HUES6 (cell line): Measurements from ENCODE around the gene LRRK1.

Experiments
- H3K27ac ChIP-seq: 2 replicates; pipeline ENCODE4 v1.7.0; 2013; ENCODE audit warnings: low read depth, mild to moderate bottlenecking, low read length, inconsistent platforms
- H3K27me3 ChIP-seq: 2 replicates; pipeline ENCODE4 v1.6.1; 2013; ENCODE audit warnings: low read length; ENCODE audit not compliant: control insufficient read depth, insufficient read depth
- H3K36me3 ChIP-seq: 2 replicates; pipeline ENCODE4 v1.6.1; 2013; ENCODE audit warnings: low read length; ENCODE audit not compliant: control insufficient read depth, insufficient read depth
- H3K4me1 ChIP-seq: 2 replicates; pipeline ENCODE4 v1.6.1; 2013; ENCODE audit warnings: low read length; ENCODE audit not compliant: control insufficient read depth, insufficient read depth
- H3K4me3 ChIP-seq: 2 replicates; pipeline ENCODE4 v1.5.1; 2013; ENCODE audit warnings: low read depth, low read length
- H3K9ac ChIP-seq: one replicate; pipeline ENCODE4 v1.6.1; 2013; ENCODE audit warnings: mild to moderate bottlenecking, low read length
- H3K9me3 ChIP-seq: 2 replicates; pipeline ENCODE4 v1.6.1; 2013; ENCODE audit warnings: low read depth, low read length; ENCODE audit not compliant: control insufficient read depth, insufficient read depth

LRRK1 gene

DNA sequence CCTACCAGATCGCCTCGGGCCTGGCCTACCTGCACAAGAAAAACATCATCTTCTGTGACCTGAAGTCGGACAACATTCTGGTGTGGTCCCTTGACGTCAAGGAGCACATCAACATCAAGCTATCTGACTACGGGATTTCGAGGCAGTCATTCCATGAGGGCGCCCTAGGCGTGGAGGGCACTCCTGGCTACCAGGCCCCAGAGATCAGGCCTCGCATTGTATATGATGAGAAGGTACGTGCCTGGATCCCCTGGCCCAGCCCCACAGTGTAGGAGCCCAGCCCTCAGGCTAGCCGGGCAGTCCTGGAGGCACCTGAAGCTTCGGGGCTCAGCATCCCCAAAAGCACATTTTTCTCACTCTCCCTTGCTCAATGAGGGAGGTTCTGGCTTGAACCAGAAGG lies 135.8 kb downstream of the LRRK1 start:
- no peaks in the 10 kb centered on the region for H3K27me3 ChIP-seq
- H3K4me3 ChIP-seq = no peak overlapping the region
- no peak overlapping the region for H3K9ac ChIP-seq
- peaks cover 23% of the 10 kb centered on the region; the same call in 1 of the 2 replicates for H3K36me3 ChIP-seq
- peaks cover 9% of the 10 kb centered on the region; the same call in 1 of the 2 replicates for H3K4me1 ChIP-seq
- H3K9me3 ChIP-seq = 0 out of 2 replicates have a peak, but pooled peaks cover 6% of the 10 kb centered on the region
- H3K27ac ChIP-seq = no peak overlapping the region

DNA sequence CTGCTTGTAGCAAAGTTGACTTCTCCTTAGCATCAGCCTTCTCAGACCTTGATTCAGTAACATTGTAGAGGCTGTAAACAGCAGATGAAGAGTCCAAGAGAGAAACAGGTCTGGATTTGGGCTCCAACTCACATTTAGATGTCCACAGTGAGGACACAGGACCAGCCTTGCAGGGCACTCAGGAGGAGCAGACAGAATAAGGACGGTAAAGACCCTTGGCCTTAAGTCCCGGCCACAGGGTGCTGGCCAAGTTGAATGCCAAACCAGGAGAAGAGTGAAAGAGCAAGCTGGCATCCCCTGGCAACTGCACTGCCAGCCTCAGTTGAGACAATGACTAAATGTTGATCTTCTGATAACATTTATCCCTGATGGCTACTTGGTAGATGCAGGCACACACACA lies 136.3 kb downstream of the LRRK1 start:
- no peak overlapping the region for H3K27ac ChIP-seq
- H3K4me1 ChIP-seq = peaks cover 9% of the 10 kb centered on the region; the same call in 1 of the 2 replicates
- H3K9ac ChIP-seq = no peak overlapping the region
- no peak overlapping the region for H3K4me3 ChIP-seq
- peaks cover 23% of the 10 kb centered on the region; the same call in 1 of the 2 replicates for H3K36me3 ChIP-seq
- no peaks in the 10 kb centered on the region for H3K27me3 ChIP-seq
- 0 out of 2 replicates have a peak, but pooled peaks cover 6% of the 10 kb centered on the region for H3K9me3 ChIP-seq

DNA sequence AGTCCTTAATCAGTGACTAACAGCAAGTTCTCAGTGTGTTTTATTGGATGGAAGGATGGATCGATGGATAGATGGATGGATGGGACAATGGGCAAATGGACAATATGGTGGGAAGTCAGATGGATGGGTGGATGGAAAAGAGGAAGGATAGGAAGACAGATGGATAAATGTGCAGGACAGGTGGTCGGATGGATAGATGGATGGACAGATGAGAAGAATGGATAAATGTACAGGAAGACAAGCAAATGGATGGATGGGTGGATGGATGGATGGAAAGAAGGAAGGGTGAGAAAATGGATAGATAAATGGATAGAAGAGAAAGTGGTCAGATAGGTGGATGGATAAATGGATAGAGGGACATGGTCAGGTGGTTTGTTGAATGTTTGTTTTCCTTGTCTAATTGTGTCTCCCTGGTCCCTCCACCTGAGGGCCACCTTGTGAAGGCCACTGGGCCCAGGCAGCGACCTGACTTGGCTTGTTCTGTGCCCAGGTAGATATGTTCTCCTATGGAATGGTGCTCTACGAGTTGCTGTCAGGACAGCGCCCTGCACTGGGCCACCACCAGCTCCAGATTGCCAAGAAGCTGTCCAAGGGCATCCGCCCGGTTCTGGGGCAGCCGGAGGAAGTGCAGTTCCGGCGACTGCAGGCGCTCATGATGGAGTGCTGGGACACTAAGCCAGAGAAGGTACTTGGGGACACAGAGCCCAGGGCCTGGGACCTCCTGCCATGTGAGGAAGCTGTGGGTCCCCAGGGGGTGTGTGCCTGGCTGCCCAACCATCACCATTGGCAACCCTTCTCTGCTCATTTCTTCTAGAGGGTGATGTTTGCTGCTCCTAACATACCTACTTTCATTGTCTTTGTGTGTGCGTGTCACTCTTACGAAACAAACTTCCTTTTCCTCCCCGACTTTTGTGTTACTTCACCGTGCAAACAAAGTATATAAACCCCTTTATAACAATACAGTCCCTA lies 137.5 kb downstream of the LRRK1 start:
- Histone ChIP-seq H3K9me3 (0 out of 2 replicates have a peak, but pooled peaks cover 6% of the 10 kb centered on the region), H3K27me3 (no peaks in the 10 kb centered on the region), H3K4me3 (no peak overlapping the region), H3K4me1 (peaks cover 14% of the 10 kb centered on the region; the same call in 1 of the 2 replicates), H3K27ac (no peak overlapping the region), H3K36me3 (peaks cover 23% of the 10 kb centered on the region; the same call in 1 of the 2 replicates), H3K9ac (no peak overlapping the region)

DNA sequence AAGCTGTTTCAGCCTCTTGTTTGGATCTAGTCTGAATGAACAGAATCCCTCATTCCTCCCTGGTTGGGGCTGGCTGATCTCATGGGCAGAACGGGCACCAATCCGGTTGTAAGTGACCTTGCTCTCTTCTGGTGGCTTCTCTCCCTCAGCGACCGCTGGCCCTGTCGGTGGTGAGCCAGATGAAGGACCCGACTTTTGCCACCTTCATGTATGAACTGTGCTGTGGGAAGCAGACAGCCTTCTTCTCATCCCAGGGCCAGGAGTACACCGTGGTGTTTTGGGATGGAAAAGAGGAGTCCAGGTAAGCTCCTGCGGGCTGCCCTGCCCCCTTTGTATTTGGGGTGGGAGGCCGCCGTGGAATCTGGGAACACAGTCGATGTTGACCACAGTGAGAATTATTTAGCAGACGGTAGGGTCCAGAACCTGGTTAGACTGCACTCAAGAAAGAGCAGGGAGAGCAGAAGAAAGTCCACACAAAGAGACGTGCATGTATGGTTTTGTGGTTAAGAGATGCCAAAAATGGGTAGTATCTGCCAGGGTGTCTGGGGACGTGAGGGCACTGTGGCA lies 138.8 kb downstream of the LRRK1 start:
- Histone ChIP-seq H3K4me1 (peaks cover 19% of the 10 kb centered on the region), H3K27me3 (no peaks in the 10 kb centered on the region), H3K9ac (no peak overlapping the region), H3K27ac (no peak overlapping the region), H3K4me3 (no peak overlapping the region), H3K36me3 (peaks cover 23% of the 10 kb centered on the region; the same call in 1 of the 2 replicates), H3K9me3 (0 out of 2 replicates have a peak, but pooled peaks cover 6% of the 10 kb centered on the region)

DNA sequence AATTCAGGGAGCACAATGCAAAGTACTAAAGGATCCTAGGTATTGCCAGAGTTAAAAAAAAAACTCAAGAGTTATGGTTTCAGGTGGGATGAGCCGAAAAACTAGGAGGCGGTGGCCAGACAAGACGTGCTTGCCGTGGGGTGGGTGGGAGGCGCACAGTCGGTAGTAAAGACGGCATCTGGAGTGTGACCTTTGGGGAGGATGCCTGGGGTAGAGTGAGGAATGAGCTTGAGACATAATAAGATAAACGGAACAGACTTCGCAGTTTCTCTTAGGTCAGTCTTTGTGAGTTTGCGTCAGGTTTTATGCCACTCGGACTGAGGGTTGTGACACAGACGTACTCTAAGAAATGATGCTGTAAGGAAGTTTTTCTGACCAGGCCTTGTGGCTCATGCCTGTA lies 139.6 kb downstream of the LRRK1 start:
- H3K4me1 ChIP-seq = peaks cover 27% of the 10 kb centered on the region
- no peak overlapping the region for H3K9ac ChIP-seq
- H3K27ac ChIP-seq = no peak overlapping the region
- no peak overlapping the region for H3K4me3 ChIP-seq
- no peaks in the 10 kb centered on the region for H3K27me3 ChIP-seq
- H3K36me3 ChIP-seq = peaks cover 23% of the 10 kb centered on the region; the same call in 1 of the 2 replicates
- H3K9me3 ChIP-seq = 0 out of 2 replicates have a peak, but pooled peaks cover 6% of the 10 kb centered on the region

DNA sequence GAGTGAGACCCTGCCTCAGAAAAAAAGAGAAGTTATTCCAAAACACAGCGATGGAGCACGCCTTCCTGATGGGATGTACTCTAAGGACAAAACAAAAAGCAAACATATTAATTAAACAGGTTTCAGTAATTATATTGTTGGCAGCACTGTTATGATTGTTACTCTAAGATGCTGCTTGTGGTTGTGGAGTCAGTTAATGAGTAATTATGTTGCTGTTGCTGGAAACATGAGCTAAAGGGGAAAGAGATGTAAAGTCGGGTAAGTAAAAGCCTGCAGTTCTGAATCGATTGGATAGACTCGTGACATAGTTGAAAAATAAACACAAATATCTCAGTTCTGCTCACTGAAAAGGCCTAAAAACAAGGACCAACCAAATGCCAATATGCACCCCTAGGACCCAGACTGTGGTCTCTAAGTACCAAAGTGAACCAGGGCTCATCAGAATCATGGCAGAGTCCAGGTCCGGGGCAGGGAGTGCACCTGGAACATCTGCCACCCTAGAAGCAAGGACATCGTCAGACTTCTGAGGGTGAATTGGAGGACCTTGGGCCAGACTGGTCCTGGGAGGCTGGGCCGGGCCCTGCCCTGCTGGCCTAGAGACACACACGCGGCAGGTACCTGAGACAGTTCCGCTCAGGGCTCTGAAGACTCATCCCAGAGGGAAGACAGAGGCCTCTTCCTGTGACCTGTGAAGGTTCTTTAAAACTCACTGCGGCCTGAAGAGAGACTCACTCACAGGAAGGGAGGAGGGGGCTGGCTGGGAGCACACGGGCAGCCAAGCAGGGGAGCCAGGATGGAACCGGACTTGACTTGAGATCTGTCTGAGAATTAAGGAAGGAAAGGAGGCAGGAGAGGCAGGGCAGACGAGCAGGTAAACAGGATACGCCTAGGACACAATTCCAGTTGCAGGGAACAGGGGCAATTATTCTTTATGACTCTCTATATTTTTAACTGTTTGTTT lies 140.5 kb downstream of the LRRK1 start:
- no peaks in the 10 kb centered on the region for H3K27me3 ChIP-seq
- peaks cover 36% of the 10 kb centered on the region for H3K4me1 ChIP-seq
- no peak overlapping the region for H3K4me3 ChIP-seq
- peaks cover 23% of the 10 kb centered on the region; the same call in 1 of the 2 replicates for H3K36me3 ChIP-seq
- 0 out of 2 replicates have a peak, but pooled peaks cover 6% of the 10 kb centered on the region for H3K9me3 ChIP-seq
- H3K27ac ChIP-seq = no peak overlapping the region
- H3K9ac ChIP-seq = no peak overlapping the region

DNA sequence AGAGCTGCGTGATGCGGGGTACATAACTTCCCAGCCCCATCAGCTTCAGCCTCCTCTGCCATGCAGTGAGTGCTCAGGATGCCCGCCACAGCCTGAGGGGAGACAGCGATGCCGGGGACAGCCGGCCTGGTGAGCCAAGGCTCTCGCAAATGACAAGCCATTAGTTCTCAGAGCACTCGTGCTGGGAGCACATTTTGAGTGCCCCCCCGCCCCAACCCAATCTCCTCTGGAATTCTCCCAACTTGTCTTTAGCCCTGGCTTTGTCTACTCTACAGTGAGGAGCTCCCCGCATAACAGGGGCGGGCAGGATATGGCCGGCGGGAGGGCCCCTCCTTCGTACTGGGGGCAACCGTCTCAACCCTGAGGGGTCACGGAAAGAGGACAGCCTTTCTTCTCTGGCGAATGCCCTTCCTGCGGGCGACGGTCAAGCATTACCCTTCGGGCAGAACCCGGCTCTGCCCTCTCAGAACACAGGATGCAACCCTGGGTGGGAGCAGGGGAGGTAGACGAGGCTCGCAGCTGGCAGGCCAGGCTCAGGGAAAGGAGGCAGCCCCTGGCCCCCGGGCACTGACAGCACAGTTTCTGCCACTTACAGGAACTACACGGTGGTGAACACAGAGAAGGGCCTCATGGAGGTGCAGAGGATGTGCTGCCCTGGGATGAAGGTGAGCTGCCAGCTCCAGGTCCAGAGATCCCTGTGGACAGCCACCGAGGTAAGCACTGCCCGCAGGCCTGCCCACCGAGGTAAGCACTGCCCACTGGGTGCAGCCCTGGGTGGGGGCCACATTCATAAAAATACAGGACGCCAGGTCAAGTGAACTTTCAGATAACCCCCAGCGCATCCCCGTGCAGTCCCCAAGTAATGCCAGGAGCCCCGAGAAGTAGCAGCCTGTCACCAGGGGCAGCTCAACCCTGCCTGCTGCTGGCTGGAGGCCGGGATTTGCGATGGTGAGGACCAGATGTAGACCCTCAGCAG lies 141.7 kb downstream of the LRRK1 start:
- H3K27me3 ChIP-seq = no peaks in the 10 kb centered on the region
- H3K27ac ChIP-seq = no peak overlapping the region
- peaks cover 27% of the 10 kb centered on the region; the same call in 1 of the 2 replicates for H3K36me3 ChIP-seq
- H3K4me3 ChIP-seq = no peak overlapping the region
- H3K9me3 ChIP-seq = 0 out of 2 replicates have a peak, but pooled peaks cover 6% of the 10 kb centered on the region
- peaks cover 37% of the 10 kb centered on the region for H3K4me1 ChIP-seq
- no peak overlapping the region for H3K9ac ChIP-seq

DNA sequence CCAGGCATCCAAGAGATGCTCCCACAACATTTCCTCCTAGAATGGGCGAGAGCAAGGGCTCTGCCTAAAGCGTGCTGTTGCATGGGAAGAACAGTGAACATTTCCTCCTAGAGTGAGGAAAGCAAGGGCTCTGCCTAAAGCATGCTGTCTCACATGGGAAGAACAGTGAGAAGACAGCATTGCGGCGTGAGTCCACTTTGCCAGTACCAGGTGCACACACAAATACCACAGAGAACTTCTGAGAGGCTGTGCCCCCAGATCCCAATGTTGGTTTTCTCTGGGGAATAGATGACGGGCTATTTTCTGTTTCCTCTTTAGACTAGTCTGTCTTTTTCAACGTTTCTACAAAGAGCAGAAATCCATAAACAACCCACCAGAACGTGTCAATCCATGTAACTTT lies 142.9 kb downstream of the LRRK1 start:
- H3K9me3 ChIP-seq = 0 out of 2 replicates have a peak, but pooled peaks cover 6% of the 10 kb centered on the region
- no peak overlapping the region for H3K4me3 ChIP-seq
- H3K36me3 ChIP-seq = peaks cover 27% of the 10 kb centered on the region; the same call in 1 of the 2 replicates
- H3K27me3 ChIP-seq = no peaks in the 10 kb centered on the region
- no peak overlapping the region for H3K27ac ChIP-seq
- peaks cover 49% of the 10 kb centered on the region for H3K4me1 ChIP-seq
- H3K9ac ChIP-seq = no peak overlapping the region

DNA sequence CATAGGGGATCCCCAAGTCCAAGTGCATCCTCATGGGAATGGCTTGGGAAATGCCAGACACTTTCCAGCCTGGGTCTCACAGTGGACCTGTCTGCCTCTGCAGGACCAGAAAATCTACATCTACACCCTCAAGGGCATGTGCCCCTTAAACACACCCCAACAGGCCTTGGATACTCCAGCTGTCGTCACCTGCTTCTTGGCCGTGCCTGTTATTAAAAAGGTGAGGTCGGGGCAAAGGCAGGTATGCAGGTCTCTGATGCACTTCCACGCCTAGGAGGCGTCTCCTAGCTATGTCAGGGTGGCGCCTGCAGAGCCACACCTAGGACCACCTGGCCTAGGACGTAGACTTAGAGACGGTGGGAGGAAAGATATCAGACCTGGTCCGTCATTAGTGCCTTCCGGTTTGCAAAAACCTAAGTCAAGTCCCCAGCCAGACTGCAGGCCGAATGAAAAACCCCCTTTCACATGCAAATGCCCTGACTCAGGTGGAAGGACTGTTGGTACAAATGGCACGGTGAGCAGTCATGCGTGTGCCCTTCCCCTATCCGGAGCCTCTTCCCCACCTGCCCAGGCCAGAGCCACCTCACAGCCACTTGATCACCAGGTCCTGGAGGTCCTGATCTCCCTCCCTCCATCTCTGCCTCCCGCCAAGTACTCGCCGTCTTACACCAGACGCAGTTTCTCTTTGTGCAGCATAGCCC lies 143.5 kb downstream of the LRRK1 start:
- H3K4me3 ChIP-seq = no peak overlapping the region
- H3K27ac ChIP-seq = peak overlapping the region; percentile 22; the same call in 1 of the 2 replicates
- H3K9me3 ChIP-seq = 0 out of 2 replicates have a peak, but pooled peaks cover 6% of the 10 kb centered on the region
- H3K9ac ChIP-seq = peak overlapping the region; percentile 39
- H3K4me1 ChIP-seq = peaks cover 54% of the 10 kb centered on the region
- peaks cover 25% of the 10 kb centered on the region; the same call in 1 of the 2 replicates for H3K36me3 ChIP-seq
- H3K27me3 ChIP-seq = no peaks in the 10 kb centered on the region
